NCI-H1417 treated with DMSO at 0.1 percent for 48 hours (cell line): ENCODE measurements around the gene RAPGEF3.

Source experiments
- DNase-seq: peaks from one replicate; lab custom pipeline; 2025; lab: John Stamatoyannopoulos, UW

RAPGEF3 gene

GRCh38 chr12:47758834-47759690 is at the start of gene RAPGEF3:
RAPGEF3 (minus strand) TSS chr12:47758880; CDS start chr12:47758556, 324 bp downstream.
- no peak for DNase-seq

DNA sequence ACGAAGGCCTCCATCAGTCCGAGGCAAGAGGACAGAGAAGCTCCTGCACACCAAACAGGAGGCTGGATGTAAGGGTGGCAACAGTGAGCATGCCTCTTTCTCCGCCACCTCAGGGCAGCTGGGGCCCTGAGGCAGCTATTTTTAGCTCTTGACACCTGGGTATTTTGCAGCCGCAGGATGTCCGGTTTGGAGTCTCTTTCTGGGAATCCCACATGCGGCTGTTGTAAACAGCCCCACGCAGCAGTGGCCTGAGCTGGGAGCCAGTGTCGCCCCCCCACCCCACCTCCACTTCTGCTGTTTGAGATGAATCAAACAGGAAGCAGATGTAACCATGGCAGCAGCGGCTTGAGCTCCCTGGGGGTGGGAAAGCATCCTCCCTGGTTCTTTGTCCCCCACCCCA is 49.4 kb upstream of the RAPGEF3 start:
- DNase-seq = no peak

DNA sequence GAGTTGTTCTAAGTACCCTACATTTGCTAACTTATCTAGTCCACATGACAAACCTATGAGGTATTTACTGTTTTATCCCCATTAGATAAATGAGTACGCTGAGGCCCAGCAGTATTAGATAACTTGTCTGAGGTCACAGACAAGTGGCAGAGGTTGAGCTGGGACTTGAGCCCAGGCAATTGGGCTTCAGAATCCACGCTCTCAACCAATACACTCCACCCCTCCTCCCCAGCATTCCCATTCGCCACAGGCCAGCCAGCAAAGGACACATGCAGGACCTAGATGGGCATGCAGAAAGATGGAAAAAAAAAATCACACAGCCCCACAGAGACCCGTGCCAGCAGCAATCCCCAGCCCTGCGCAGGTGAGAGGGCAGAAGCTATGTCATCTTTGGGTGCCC is 48.7 kb upstream of the RAPGEF3 start:
- no peak for DNase-seq

DNA sequence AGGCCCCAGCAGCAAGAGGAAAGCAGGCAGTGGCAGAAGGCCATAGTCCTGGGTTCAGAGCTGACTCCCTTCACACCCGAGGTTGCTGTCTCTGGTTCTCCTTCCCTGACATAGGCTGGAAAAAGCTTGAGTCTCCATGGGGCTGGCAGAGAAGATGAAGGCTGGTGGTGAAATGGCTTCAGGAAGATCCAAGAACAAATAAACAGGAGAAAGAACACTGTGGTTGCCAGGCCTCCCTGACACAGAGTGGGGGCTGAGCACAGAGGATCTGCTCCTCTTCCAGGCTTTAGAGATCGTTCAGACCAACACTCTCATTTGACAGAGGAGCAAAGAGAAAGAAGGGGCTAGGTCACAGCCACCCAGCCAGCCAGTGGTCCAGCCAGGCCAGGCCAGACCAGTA is 46.7 kb upstream of the RAPGEF3 start:
- DNase-seq = no peak

- no peak for DNase-seq
Measured at GRCh38 chr12:47804171-47804570, 45.5 kb upstream of the RAPGEF3 start.

GRCh38 chr12:47803191-47803875 is 44.7 kb upstream of the RAPGEF3 start:
- DNase-seq = no peak

DNA sequence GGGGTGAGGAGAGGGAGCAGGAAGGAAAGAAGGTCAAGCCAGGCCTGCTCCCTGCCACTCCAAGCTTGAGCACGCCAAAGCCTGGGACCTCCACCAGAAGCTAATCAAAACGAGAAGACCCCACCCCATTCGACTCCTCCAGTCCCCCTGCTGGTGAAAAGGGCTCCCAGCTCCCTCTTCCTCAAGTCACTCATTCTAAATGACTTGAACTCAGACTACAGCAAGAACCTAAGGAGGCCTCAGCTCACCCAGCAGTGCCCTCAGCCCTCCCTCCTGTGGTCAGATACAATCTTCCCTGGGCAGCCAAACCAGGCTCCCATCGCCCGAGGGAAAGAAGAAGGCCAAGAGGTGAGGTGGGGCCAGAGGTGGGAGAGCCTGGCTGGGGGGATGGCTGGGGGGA is 43.6 kb upstream of the RAPGEF3 start:
- DNase-seq = no peak

DNA sequence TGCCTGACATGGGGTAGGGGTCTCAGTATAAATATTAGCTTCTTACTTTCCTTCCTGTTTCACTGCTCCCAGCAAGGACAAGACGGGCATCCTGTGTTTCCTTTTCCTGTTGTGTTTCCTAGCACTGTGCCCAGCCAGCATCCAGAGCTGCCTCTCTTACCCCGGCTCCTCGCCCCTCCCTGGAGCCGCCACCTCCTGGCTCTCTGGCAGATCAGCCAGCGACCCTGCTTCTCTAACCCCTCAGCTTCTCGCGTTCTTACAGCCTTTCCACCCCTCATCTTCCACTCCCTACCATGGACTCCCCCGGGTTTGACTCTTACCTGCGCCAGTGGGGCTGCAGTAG is 43.2 kb upstream of the RAPGEF3 start:
- no peak for DNase-seq

GRCh38 chr12:47801170-47801903 is 42.7 kb upstream of the RAPGEF3 start:
- DNase-seq = no peak

DNA sequence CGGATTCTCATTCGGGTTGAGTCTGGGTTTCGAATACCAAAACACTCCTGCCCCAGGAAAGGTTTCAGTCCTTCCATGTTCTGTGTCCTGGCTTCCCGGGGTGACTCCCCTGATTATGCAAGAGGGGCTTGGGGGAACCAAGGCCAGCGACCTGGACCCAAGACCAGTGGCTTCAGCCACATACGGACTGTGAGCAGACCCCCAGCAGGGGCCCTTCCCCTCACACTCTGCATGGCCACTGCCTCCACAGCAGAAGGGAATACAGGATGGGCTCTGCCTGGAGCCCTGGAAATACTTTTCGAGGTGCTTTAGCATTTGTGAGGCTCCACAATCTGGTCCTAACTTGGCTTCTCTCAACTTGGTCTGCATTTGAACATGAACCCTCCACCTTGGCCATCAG is 41.9 kb upstream of the RAPGEF3 start:
- no peak for DNase-seq

DNA sequence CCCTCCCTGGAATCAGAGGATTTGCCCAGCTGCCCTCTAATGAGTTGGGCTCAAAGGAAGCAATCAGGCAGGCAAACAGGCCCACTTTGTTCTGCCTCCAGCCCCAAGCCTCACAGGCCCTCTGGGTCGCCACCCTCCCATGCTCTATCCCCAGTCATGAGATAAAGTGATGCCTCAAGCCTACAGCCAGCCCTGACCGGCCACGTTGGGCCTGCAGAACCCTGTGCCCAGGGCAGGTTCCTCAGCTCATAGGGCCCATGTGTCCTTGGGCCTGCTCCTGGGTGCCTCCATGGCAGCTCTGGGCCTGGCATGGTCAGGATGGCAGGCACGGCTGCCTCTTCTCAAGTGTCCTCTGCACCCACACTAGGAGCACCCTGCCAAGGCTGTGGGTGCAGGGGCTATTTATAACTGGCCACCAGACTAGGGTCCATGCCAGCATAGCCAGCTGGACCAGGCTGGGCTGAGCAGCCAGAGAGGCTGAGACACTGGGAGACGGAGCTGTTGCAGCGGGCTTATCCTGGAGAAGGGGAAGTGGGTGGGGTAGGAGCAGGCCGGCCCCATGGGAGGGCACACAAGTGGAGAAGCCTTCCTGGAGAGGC is 40.8 kb upstream of the RAPGEF3 start:
- no peak for DNase-seq

DNA sequence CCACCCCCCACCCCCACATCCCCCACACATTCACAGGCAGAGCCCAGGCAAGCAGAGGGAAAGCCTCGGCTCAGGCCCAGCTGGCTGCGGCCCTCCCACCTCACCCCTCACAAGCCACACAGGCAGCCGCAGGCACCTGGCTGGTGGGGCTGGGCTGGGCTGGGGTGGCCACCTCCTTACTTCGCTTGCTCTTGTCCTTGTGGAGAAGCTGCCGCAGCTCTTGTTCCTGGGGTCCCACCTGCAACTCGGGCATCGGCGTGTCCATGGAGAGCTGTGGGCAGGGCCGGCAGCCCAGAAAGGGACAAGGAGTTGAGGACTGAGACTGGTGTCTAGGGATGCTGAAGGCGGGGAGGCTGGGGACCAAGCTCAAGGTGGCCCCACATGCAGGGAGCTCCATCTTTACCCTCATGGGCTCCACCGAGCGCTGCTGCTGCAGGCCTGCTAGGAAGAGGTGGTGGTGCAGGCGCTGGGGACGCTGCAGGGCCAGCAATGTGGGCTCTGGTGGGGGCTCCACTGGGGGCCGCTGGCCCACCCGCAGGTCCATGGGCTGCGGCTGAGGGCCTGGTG is 39.8 kb upstream of the RAPGEF3 start:
- DNase-seq = no peak

DNA sequence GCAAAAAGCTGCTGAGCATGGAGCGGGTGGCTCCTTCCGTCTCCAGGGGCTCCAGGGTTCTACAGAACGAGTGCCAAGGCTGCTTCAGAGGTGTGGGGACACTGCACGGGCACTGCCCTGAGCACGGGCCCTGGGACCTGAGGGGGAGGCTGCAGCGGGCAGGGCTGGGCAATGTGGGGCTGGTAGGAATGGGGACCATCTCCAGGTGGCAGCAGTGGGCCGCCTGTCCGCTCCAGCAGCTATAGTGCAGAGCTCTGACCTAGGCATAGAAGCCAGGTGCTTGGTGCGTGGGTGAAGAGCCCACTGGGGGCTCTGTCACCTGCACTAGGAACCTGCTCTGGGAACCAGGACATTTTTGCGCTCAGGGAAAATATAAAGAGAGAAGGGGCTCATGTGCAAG is 38.8 kb upstream of the RAPGEF3 start:
- no peak for DNase-seq

DNA sequence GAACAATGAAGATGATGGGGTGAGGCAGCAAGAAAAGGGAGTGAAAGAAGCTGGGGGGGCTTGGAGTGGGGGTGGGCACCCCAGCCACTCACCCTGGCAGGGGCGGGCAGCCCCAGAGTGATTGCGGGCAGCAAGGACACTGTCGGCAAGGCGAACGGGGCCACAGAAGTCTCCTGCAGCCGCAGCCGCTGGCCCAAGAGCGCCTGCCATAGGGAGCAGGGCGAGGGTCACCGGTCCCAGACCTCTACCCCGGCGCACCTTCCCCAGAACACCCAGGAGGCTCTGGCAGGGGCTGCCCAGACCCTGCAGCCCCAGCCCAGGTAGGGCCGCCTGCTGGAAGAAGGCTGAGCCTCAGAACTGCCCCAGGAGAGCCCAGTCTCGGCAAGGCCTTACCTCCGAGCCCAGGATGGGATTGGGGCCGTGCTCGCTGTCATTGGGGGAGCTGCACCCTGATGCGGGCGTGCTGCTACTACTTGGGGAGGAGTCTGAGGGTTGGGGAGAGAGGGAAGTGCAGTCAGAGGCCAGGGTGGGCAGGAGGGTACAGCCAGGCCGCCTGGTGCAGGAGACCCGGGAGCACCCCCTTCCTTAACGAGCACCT is 37.2 kb upstream of the RAPGEF3 start:
- no peak for DNase-seq

- no peak for DNase-seq
Measured at GRCh38 chr12:47795121-47795813, 36.6 kb upstream of the RAPGEF3 start.

GRCh38 chr12:47794679-47795078 is 36.0 kb upstream of the RAPGEF3 start:
- DNase-seq = no peak

DNA sequence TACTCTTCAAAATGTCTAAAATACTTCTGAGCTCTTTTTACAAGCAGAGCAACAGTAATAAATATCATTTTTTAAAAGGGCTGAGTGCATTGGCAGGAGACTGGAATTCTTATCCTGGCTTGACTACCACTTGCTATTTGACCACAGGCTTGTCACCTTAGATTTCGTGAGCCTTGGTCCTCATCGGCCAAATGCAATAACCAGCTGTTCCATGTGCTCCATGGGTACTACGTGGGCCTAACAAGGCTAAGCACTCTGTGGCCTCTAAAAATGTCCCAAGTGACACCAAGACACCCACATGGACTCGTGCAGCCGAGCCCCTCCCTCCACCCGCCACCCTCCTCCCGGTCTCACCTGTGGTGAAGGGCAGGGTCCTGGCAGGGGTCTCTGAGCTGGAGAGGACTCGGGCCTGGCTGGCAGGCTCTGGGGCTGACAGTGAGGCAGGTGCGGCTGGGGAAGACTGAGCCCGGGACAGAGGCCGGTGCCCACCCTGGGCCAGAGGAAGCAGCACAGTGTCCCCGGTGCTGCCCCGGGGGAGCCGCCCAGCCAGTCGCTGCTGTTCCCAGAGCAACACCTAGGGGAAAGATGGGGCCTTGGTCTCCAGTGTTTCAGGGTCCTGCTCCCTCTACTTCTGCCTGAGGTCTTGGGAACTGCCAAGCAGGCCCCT is 34.5 kb upstream of the RAPGEF3 start:
- DNase-seq = no peak

GRCh38 chr12:47791874-47792273 is 33.2 kb upstream of the RAPGEF3 start:
- no peak for DNase-seq

DNA sequence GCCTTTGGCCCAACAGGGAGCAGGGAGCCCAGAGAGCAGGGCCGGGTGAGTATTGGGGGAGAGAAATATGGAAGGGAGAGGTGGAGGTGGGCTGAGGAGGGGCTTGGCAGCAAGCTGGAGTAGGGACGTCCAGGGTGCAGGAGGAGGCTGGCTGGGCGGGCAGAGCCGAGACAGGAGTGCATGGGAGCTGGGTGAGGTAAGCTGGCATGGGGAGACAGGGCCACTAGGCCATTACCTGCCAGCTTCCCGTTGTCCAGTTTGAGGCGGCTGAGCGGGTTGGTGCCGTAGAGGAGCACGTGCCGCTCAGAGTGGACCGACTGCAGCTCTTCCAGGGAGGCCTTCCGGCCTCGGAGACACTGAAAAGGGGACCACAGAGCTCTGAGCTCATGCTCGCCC is 32.7 kb upstream of the RAPGEF3 start:
- DNase-seq = no peak

DNA sequence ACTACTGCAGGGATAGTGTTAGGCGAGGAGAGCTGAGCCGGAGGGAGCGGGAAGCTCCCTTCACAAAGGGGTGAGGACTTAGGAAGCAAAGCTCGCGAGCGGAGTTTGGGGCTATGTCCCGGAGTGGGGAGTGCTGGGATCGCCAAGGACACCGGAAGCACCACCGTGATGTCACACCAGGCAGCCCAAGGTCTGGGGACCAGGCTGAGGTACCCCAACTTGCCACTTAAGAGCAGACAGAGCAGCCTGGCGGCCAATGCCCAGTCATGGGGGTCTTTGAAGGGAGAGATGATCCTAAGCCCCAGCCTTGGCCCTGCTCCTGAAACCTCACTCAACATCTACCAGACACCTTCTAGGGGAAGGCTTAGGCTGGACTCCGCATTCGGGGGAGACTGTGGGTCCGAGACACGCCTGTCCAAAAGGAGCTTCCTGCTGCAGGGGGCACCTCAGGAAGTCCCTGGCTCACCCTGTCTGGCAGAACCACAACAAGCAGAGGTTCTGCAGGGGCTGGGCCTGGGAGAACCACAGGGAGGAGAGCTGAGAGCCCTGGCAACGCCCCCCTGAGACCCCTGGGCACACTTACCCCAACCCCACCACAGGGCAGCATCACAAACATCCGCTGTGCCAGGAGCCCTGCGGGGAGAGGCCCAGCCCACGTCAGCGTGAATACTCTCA is 32.1 kb upstream of the RAPGEF3 start:
- DNase-seq = no peak
